Epithelial cell of prostate (primary cell): ENCODE results near the gene BMPER.
"Not testable (repeated sequence)": the region's sequence is repeated elsewhere in the genome, so short reads cannot be mapped to it uniquely, and the experiment has no call there.

ENCODE experiments used
- DNase-seq: peaks from one replicate; pipeline ENCODE4 v3.0.0-alpha.2; 2011; ENCODE audit warnings: low read depth, low spot score
- H3K27ac ChIP-seq: fragments of 450-650 bp; 2 replicates; pipeline ENCODE4 v1.5.1; 2017; ENCODE audit warnings: mild to moderate bottlenecking

BMPER gene

DNA sequence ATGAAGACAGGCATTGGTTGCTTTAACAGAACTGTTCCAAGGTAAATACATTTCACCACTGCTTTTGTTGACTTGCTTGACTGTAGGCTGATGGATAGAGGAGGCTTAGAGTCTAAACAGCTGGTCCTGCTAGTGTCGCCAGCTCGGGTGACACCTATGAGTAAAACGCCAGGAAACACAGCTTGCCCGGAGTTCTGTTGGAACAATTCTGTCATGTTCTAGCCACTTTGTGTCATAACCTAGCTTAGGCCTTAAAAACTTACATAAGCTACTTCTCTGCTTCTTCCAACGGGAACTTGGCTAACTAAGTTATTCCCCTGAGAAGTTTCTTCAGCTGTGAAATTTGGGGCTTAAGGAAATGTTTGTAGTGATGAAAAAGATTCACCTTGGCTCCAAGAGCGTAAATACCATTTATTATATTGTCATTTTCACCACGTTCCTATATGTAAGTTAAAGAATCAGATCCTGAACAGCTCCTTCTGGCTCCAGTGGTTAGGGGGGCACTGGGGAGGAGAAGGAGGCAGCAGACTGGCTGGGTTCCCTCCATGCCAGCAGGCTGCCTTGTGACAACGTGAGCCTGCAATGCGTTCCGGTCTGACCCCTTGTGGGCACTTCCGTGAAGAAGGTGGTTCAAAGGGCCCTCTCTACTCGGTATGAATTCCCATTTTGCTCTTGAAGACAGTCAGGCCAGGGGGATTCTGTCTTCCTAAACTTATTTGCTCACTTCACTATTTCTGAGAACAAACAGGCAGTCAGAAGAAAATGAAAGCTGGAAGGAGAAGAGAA, 253.2 kb downstream of the BMPER start:
- no peak overlapping the region for H3K27ac ChIP-seq

GRCh38 chr7:34160261-34160752, 255.0 kb downstream of the BMPER start:
- DNase-seq = no peak
- no peak overlapping the region for H3K27ac ChIP-seq

More for the DNA sequence above, 253.2 kb downstream of the BMPER start:
- DNase-seq = no peak

DNA sequence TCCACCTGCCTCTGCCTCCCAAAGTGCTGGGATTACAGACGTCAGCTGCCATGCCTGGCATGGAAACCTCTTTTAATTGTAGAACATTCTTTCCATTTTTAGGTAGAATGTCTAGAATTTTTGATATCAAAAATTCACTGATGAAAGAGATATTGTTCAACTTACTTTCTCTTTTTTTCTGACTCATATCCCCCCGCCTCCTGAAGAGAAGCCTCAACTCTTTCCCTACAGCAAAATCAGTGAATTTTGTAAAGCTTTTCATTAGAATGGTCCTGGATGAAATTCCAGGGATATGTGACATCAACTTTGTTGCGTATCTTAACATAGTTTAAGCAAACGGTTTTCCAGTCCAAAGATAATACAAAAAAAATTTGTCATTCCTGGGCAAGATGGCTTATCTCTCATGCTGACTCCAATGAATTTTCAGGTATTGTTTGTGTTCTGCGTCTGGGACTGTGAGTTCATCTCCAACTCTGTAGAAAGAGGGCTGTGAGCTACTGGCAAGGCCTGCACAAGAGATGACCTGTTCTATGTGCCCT, 256.8 kb downstream of the BMPER start:
- no peak overlapping the region for H3K27ac ChIP-seq
- DNase-seq = no peak

- no peak for DNase-seq
Measured at GRCh38 chr7:34162677-34163076, 257.3 kb downstream of the BMPER start.

DNA sequence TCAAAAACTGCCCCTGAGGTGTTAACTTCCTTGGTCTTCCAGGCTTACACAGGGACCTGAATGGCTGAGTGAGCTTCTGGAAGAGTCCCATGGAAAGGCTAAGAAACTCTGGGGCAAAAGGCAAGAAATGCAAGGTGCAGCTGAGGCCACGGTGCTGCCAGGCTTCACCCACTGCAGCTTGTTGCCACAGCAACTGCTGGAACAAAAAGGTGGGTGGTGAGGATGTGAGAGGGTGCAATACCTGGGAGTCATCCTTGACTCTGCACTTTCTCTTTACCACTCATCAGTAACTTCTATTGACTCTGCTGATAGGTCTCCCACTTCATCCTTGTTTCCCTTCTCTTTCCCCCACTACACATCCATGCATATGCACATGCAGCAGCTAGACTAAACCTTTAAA, 258.6 kb downstream of the BMPER start:
- DNase-seq = no peak
- H3K27ac ChIP-seq = no peak overlapping the region

More at GRCh38 chr7:34162677-34163076, 257.3 kb downstream of the BMPER start:
- H3K27ac ChIP-seq = no peak overlapping the region

GRCh38 chr7:34165466-34165865, 260.1 kb downstream of the BMPER start:
- no peak for DNase-seq
- H3K27ac ChIP-seq = no peak overlapping the region

DNA sequence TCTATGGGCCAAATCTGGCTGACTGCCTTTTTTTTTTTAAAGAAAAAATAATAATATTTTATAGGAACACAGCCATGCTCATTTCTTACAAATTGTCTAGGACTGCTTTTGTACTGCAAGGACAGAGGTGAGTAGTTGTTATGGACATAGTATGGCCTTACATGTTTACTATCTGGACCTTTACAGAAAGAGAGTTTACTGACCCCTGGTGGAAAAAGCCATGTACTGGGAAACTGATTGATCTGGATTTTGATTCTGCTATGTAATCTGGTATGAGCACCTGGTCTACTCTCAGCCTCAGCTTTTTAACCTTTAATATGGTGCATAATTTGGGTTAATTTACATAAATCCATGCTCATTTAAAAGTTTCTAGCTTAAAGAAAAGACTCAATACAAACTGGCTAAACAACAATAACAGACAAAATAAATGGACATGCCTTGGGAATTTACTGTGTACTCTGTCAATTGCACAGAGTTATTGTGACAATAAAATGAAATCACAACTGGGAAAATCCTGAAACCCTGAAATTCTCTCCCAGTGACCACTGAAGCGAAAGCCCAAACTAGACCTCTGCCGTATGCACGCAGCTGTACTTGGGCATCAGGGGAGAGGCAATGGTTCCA, 260.7 kb downstream of the BMPER start:
- no peak overlapping the region for H3K27ac ChIP-seq
- no peak for DNase-seq

DNA sequence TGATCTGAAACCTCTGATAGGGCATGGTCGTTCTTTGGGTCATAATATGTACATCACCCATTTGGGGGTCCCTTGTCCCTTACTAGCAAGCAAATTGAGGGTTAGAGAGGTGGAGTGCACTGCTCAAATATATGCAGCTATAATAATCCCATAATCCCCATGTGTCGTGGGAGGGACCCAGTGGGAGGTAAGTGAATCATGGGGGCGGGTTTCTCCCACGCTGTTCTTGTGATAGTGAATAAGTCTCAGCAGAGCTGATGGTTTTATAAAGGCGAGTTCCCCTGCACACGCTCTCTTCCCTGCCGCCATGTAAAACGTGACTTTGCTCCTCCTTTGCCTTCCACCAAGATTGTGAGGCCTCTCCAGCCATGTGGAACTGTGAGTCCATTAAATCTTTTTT, 262.7 kb downstream of the BMPER start:
- DNase-seq = no peak
- H3K27ac ChIP-seq = no peak overlapping the region

GRCh38 chr7:34174688-34175616, 269.6 kb downstream of the BMPER start:
- not testable (repeated sequence) for H3K27ac ChIP-seq, DNase-seq

- H3K27ac ChIP-seq = no peak overlapping the region
- DNase-seq = no peak
Measured at GRCh38 chr7:34175837-34176236, 270.5 kb downstream of the BMPER start.

DNA sequence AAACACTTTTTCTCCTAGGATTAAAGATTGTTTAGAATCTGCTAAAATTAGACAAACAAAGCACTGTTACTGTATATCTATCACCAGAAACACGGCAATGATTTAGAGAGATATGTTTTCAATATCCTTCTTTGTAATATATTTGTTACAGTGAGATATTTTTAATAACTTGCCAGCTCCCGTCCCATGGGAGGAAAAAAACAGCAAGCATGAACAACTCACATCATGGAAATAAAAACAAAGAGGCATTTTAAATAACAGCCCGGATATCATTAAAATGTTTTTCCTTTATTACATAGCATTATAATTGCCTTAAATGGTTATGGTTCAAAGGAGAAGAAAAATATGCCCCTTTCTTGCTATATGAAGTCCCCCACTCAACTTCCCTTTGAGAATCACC, 272.1 kb downstream of the BMPER start:
- no peak overlapping the region for H3K27ac ChIP-seq
- no peak for DNase-seq

GRCh38 chr7:34181271-34181958, 276.1 kb downstream of the BMPER start:
- H3K27ac ChIP-seq = no peak overlapping the region
- no peak for DNase-seq

GRCh38 chr7:34184466-34184865, 279.1 kb downstream of the BMPER start:
- no peak overlapping the region for H3K27ac ChIP-seq

GRCh38 chr7:34187798-34188307, 282.5 kb downstream of the BMPER start:
- no peak for DNase-seq

More at GRCh38 chr7:34184466-34184865, 279.1 kb downstream of the BMPER start:
- no peak for DNase-seq

DNA sequence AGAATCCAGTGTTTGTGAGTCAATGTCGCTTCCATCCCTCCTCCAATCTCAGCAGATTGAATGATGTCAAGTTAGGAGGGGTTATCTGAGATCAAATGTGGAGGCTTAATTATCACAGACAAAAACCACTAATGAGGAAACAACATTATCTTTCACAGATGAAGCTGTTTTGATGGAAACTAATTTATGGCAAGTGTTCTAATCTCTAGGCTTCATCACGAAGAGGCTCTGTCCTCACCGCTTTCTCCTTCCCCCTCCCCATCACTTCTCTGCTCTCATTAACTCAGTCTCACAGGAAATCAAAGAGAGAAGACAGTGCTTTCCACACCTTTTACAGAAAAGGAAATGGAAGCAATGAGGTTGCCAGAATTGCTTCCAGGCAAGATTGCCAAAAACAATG, 283.7 kb downstream of the BMPER start:
- DNase-seq = no peak
- H3K27ac ChIP-seq = no peak overlapping the region

More at GRCh38 chr7:34187798-34188307, 282.5 kb downstream of the BMPER start:
- no peak overlapping the region for H3K27ac ChIP-seq

DNA sequence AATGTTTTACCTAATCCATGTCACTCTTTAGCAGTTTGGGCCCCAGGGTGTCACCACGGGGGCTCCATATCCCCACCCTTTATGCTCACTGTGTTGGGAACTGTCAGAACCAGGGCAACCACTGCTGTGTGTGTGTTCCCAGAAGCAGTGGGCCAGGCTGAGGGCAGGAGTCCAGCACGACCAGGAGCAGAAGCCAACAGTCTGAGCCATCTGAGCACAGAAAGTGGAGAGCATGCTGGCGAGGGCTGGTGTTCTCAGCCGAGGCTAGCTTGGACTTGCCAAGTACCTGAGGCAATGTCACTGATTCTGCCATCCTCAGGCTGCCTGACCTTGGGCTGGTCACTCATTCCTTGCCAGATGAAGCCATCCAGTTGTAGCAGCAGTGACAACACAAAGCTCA, 285.0 kb downstream of the BMPER start:
- DNase-seq = no peak
- no peak overlapping the region for H3K27ac ChIP-seq

DNA sequence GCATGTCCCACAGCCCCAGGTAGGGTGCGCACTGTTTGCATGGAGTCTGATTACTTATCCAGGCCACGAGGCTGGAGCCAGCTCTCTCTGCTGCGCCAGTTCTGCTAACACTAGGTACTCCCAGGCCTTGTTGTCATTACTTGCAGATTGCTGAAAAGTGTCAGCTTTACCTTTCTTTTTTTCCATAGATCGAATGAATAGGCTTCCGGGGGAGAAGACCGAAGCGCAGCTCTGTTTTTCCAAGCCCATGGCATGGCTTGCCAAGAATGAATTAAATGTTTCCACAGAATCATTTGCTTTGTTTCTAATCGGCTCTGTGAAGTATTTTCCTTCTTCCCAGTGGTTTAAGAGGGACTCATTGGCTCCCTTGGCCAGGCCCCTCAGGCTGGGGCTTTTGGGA, 285.8 kb downstream of the BMPER start:
- no peak for DNase-seq
- no peak overlapping the region for H3K27ac ChIP-seq

GRCh38 chr7:34191771-34192479, 286.6 kb downstream of the BMPER start:
- H3K27ac ChIP-seq = no peak overlapping the region
- no peak for DNase-seq

DNA sequence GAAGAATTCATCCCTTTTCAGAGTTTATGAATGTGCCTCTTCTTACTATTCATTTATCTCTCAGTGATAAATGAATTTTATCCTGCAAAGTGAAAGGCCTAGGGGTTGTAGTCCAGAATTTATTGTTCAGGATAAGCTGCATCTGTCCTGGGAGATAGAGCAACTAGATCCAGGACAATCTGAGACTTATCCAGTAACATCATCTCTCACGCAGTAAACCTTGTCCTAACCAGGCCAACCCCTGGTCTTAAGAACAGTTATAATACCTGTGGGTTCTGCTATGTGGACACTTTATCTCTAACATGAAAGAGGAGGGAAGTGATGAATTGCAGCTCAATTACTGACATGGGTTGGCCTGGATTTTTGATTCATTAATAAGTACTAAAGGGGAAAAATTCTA, 287.6 kb downstream of the BMPER start:
- no peak for DNase-seq
- no peak overlapping the region for H3K27ac ChIP-seq
